K562 (cell line): Measurements from ENCODE around the gene SLC38A7. TPM values are rescaled to one million over a fixed set of nuclear protein-coding genes. Genes with fewer than 3 reads are reported as not detected.

ENCODE experiments used
- FOS ChIP-seq: IDR thresholded peaks from 3 replicates; pipeline ENCODE4 v1.6.1; 2011; ENCODE audit not compliant: insufficient read length; ENCODE audit errors: extremely low read depth
- GATAD2A ChIP-seq: fragments of 450-650 bp; IDR thresholded peaks from 2 replicates; pipeline ENCODE4 v1.6.1; 2017
- HDAC3 ChIP-seq: fragments of 450-650 bp; IDR thresholded peaks from 2 replicates; pipeline ENCODE4 v1.6.1; 2018; ENCODE audit warnings: borderline replicate concordance, mild to moderate bottlenecking, moderate library complexity; ENCODE audit not compliant: partially characterized antibody
- HEY1 ChIP-seq: fragments of 250-450 bp; sonication (Bioruptor Pico); IDR thresholded peaks from 2 replicates; pipeline ENCODE4 v1.5.0; 2020; ENCODE audit warnings: mild to moderate bottlenecking, moderate library complexity, borderline replicate concordance
- NR2F6 ChIP-seq: fragments of 450-650 bp; formaldehyde crosslinking; IDR thresholded peaks from 2 replicates; pipeline ENCODE4 v1.4.0; 2020; ENCODE audit warnings: mild to moderate bottlenecking
- RCOR1 ChIP-seq, 2 experiments: IDR thresholded peaks; 2 replicates each; pipeline ENCODE4 v1.6.1; 2012; ENCODE audit warnings: low read depth in 2 of 2, low read length in 2 of 2, borderline replicate concordance in 1 of 2, improper control_type of control experiment in 1 of 2
- TRIM25 ChIP-seq: fragments of 450-650 bp; IDR thresholded peaks from 2 replicates; pipeline ENCODE4 v1.7.0; 2016; ENCODE audit warnings: borderline replicate concordance
- ZBTB2 ChIP-seq: fragments of 450-650 bp; IDR thresholded peaks from 2 replicates; pipeline ENCODE4 v1.6.1; 2016; ENCODE audit warnings: antibody characterized with exemption
- ZHX1 ChIP-seq: fragments of 150-350 bp; conservative IDR thresholded peaks from 2 replicates; pipeline ENCODE4 v1.6.1; 2014; ENCODE audit warnings: low read length
- ZNF354B ChIP-seq: fragments of 250-450 bp; sonication (Bioruptor Pico); IDR thresholded peaks from 2 replicates; pipeline ENCODE4 v1.4.0; 2020
- polyA plus RNA-seq, 8 experiments: library from polyadenylated mRNA; depleted of rRNA in 4 of 8; stranded (reverse) in 5 of 8; unstranded in 3 of 8; fragments of >200 nt; fragmentation: Nextera tagmentation in 2 of 8; fragmentation: Illumina TruSeq in 1 of 8; extraction: Ambion mirVana in 2 of 8; extraction: Trizol in 1 of 8; gene quantifications; 2 replicates each; pipeline versions ENCODE4 v1.2.1 to v1.2.3, GENCODE V29; 2011 to 2014; ENCODE audit warnings: inconsistent platforms in 1 of 8, missing spikeins in 1 of 8
- total RNA-seq, 7 experiments: library from RNA; depleted of rRNA in 6 of 7; stranded (reverse); fragments of >200 nt in 6 of 7; fragmentation: Illumina TruSeq in 2 of 7; extraction: Trizol in 2 of 7; gene quantifications; 2 replicates each; pipeline versions ENCODE4 v1.2.1 to v1.2.3, GENCODE V29; 2011 to 2021; ENCODE audit warnings: low replicate concordance in 1 of 7
- TF ChIP-seq, protein P1 (sequence below): IDR thresholded peaks from 2 replicates; pipeline ENCODE4 v1.6.1; 2014; ENCODE audit warnings: antibody characterized with exemption
- TF ChIP-seq, protein P2 (sequence below), 2 experiments: fragments of 200-800 bp in 1 of 2; sonication (Bioruptor generic) in 1 of 2; sonication (generic) in 1 of 2; formaldehyde crosslinking in 1 of 2; IDR thresholded peaks in 1 of 2; conservative IDR thresholded peaks in 1 of 2; 2 replicates each; pipeline versions ENCODE4 v1.5.0 to v1.6.1; 2016 to 2020; ENCODE audit warnings: missing compliant biosample characterization in 1 of 2, missing genetic modification characterization in 1 of 2, missing genetic modification reagents in 1 of 2
- TF ChIP-seq, protein P3 (sequence below): IDR thresholded peaks from 2 replicates; pipeline ENCODE4 v1.6.1; 2011; ENCODE audit warnings: borderline replicate concordance, low read depth, mild to moderate bottlenecking, moderate library complexity, low read length; ENCODE audit not compliant: insufficient read depth, poor library complexity, severe bottlenecking

SLC38A7 gene
- total and polyA plus RNA-seq, 9 of the 15 experiments (the other 6 are each of a cell fraction or from before 2014, with no cell fraction given): 2.7 to 12.2 (median 6.5) TPM

DNA sequence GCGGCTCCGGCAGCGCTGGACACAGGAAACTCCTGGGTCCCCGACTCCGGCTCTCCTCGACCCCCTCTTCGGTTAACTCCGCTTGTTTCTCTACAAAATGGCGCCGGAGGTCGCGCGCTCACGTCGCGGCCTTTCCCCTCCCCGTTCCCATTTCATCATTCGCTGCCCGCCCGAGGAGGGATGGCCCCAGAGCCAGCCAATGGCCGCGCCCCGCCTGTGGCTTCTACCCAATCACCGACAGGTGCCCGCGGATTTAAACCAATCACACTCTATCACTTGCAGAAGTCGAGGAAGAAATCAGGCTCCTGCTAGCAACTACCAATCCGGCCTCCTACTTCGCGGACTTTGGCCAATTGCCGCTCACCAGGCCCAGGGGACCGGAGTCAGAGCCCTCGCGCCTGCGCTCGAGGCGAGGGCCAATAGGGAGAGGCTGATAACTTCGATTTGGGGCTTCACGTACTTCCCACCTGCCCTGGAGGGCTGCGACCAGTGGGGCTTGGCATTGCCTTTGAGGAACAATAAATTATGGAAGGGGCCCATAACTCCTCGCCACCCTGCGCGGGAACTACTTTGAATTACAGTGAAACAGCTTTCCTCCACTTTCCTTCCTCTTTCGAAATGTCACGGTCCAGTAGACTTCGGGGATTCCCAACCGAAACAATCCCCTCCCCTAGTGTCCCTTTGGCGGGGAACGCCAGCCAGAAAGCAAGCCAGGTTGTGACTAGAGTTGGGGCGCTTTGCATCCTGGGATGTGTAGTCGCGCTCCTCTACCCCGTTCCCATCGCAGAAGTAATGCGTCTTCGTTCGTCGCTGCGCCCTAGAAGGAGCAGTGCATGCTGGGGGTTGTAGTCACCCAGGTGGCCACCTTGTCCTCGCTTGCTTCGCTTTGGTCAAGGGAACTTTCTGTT, 54.6 kb downstream of the SLC38A7 start, which contains the start of gene CNOT1 (continued):
- no peak for TF ChIP-seq ZHX1
- TF ChIP-seq, protein P1, sequence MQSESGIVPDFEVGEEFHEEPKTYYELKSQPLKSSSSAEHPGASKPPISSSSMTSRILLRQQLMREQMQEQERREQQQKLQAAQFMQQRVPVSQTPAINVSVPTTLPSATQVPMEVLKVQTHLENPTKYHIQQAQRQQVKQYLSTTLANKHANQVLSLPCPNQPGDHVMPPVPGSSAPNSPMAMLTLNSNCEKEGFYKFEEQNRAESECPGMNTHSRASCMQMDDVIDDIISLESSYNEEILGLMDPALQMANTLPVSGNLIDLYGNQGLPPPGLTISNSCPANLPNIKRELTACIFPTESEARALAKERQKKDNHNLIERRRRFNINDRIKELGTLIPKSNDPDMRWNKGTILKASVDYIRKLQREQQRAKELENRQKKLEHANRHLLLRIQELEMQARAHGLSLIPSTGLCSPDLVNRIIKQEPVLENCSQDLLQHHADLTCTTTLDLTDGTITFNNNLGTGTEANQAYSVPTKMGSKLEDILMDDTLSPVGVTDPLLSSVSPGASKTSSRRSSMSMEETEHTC: no peak
- TF ChIP-seq, protein P2, sequence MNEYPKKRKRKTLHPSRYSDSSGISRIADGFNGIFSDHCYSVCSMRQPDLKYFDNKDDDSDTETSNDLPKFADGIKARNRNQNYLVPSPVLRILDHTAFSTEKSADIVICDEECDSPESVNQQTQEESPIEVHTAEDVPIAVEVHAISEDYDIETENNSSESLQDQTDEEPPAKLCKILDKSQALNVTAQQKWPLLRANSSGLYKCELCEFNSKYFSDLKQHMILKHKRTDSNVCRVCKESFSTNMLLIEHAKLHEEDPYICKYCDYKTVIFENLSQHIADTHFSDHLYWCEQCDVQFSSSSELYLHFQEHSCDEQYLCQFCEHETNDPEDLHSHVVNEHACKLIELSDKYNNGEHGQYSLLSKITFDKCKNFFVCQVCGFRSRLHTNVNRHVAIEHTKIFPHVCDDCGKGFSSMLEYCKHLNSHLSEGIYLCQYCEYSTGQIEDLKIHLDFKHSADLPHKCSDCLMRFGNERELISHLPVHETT (CRISPR knock-in tag; conservative IDR thresholded peaks at IDR 0.05 in 1 of 2, IDR thresholded peaks at IDR 0.05 in 1 of 2): peak in 1 of 2 experiments; percentile 97; a peak in 2 of 4 replicates
- no peak for TF ChIP-seq ZNF354B (CRISPR knock-in tag)
- no peak for TF ChIP-seq TRIM25
- TF ChIP-seq NR2F6: no peak
- TF ChIP-seq HDAC3: no peak
- no peak for TF ChIP-seq GATAD2A
- TF ChIP-seq HEY1 (CRISPR knock-in tag): no peak
- TF ChIP-seq, protein P3, sequence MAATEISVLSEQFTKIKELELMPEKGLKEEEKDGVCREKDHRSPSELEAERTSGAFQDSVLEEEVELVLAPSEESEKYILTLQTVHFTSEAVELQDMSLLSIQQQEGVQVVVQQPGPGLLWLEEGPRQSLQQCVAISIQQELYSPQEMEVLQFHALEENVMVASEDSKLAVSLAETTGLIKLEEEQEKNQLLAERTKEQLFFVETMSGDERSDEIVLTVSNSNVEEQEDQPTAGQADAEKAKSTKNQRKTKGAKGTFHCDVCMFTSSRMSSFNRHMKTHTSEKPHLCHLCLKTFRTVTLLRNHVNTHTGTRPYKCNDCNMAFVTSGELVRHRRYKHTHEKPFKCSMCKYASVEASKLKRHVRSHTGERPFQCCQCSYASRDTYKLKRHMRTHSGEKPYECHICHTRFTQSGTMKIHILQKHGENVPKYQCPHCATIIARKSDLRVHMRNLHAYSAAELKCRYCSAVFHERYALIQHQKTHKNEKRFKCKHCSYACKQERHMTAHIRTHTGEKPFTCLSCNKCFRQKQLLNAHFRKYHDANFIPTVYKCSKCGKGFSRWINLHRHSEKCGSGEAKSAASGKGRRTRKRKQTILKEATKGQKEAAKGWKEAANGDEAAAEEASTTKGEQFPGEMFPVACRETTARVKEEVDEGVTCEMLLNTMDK: no peak
- peak; percentile 87 for TF ChIP-seq ZBTB2
- peak in 1 of 2 experiments; percentile 58; a peak in 1 of 4 replicates for TF ChIP-seq RCOR1 (IDR thresholded peaks at IDR 0.05; ENCODE audit: borderline replicate concordance in 1 of 2, low read depth in 2 of 2, low read length in 2 of 2)
- peak; percentile 100 for TF ChIP-seq FOS
